ENCODE measurements around the gene AKR1C4.

GRCh38 chr10:5266804-5267203 is 70.2 kb downstream of the AKR1C4 start:
- TF ChIP-seq CTCF (conservative IDR thresholded peaks at IDR 0.05 in 1 of 2, IDR thresholded peaks at IDR 0.05 in 1 of 2; ENCODE audit: low read depth in 1 of 2, low read length in 2 of 2) (no peak), EZH2 (IDR thresholded peaks at IDR 0.05; ENCODE audit: low read length, missing control alignments) (no peak)
